Loucy (cell line): Measurements from ENCODE around the gene PSMD2.

Experiments used
- CTCF ChIP-seq: fragments of 200-600 bp; sonication (generic); conservative IDR thresholded peaks from 2 replicates; pipeline ENCODE4 v1.5.1; 2014; ENCODE audit warnings: mild to moderate bottlenecking, antibody characterized with exemption, low read length
- EZH2phosphoT487 ChIP-seq: fragments of 200-600 bp; IDR thresholded peaks from 2 replicates; pipeline ENCODE4 v1.6.1; 2018; ENCODE audit warnings: antibody characterized with exemption, mild to moderate bottlenecking, moderate library complexity, borderline replicate concordance

GRCh38 chr3:184307915-184308314 is 8.9 kb downstream of the PSMD2 start:
- TF ChIP-seq EZH2phosphoT487 = no peak
- TF ChIP-seq CTCF = no peak
